Esophagus squamous epithelium (tissue), 4 donors: ENCODE measurements around the gene NDRG3.

Experiments used
- POLR2A ChIP-seq, 4 donors: fragments of 450-650 bp; IDR thresholded peaks; one replicate each; pipeline ENCODE4 v1.6.1; 2017; ENCODE audit warnings: antibody characterized with exemption in 4 of 4, mild to moderate bottlenecking in 4 of 4, moderate library complexity in 3 of 4
- TF ChIP-seq, protein P1 (sequence below), 6 experiments: fragments of 450-650 bp in 4 of 6; fragments of 200-600 bp in 2 of 6; sonication (generic) in 2 of 6; IDR thresholded peaks; one replicate each; pipeline ENCODE4 v1.5.1; 2016 to 2019; ENCODE audit warnings: antibody characterized with exemption in 6 of 6, mild to moderate bottlenecking in 4 of 6, moderate library complexity in 4 of 6

GRCh38 chr20:36793294-36794115 lies 47.6 kb upstream of the NDRG3 start:
- TF ChIP-seq, protein P1, sequence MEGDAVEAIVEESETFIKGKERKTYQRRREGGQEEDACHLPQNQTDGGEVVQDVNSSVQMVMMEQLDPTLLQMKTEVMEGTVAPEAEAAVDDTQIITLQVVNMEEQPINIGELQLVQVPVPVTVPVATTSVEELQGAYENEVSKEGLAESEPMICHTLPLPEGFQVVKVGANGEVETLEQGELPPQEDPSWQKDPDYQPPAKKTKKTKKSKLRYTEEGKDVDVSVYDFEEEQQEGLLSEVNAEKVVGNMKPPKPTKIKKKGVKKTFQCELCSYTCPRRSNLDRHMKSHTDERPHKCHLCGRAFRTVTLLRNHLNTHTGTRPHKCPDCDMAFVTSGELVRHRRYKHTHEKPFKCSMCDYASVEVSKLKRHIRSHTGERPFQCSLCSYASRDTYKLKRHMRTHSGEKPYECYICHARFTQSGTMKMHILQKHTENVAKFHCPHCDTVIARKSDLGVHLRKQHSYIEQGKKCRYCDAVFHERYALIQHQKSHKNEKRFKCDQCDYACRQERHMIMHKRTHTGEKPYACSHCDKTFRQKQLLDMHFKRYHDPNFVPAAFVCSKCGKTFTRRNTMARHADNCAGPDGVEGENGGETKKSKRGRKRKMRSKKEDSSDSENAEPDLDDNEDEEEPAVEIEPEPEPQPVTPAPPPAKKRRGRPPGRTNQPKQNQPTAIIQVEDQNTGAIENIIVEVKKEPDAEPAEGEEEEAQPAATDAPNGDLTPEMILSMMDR (IDR thresholded peaks at IDR 0.05) = no peak
- no peak for TF ChIP-seq POLR2A (IDR thresholded peaks at IDR 0.05)
